ENCODE results near the gene TACC2. TPM values are rescaled to one million over a fixed set of nuclear protein-coding genes. Genes with fewer than 3 reads are reported as not detected.

Gene TACC2
- total and polyA plus RNA-seq, 4 donors: 21.6 to 107 (median 64.9) TPM

DNA sequence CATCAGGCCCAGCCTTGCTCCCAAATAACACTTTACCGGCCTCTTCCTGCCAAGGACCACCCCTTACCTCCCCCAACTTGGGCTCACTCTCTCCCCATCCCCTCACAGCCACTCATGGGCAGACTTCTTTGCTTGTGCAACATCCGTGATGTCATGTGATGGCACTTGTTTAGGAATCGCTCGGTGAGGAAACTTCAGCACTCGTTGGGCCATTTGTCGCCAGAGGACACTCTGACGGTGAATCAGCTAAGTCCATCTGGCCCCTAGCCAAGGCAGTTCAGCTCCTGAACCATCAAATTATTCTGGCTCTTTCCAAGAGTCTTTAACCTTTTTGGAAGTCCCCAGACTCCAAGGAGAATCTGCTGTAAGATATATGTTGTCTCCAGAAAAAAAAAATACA, 301.4 kb downstream of the TACC2 start:
- H3K9me3 ChIP-seq (ENCODE audit: control insufficient read depth, insufficient read depth, low read length): no peaks in the 10 kb centered on the region
- H3K27me3 ChIP-seq (ENCODE audit: control insufficient read depth, insufficient read depth, low read length): no peaks in the 10 kb centered on the region
- no peak for DNase-seq (ENCODE audit: low read depth in 4 of 6, low spot score in 6 of 6)
- H3K27ac ChIP-seq (ENCODE audit: low read depth, low read length): no peak overlapping the region
- no peak overlapping the region for H3K4me3 ChIP-seq (ENCODE audit: low read depth, low read length)
- H3K36me3 ChIP-seq (ENCODE audit: control insufficient read depth, insufficient read depth, low read length): no peaks in the 10 kb centered on the region
- peaks cover 6% of the 10 kb centered on the region for H3K4me1 ChIP-seq (ENCODE audit: control insufficient read depth, insufficient read depth, low read length)
- WGBS (ENCODE audit: insufficient coverage): 79% methylated on average over 7 of the region's 7 CpGs

DNA sequence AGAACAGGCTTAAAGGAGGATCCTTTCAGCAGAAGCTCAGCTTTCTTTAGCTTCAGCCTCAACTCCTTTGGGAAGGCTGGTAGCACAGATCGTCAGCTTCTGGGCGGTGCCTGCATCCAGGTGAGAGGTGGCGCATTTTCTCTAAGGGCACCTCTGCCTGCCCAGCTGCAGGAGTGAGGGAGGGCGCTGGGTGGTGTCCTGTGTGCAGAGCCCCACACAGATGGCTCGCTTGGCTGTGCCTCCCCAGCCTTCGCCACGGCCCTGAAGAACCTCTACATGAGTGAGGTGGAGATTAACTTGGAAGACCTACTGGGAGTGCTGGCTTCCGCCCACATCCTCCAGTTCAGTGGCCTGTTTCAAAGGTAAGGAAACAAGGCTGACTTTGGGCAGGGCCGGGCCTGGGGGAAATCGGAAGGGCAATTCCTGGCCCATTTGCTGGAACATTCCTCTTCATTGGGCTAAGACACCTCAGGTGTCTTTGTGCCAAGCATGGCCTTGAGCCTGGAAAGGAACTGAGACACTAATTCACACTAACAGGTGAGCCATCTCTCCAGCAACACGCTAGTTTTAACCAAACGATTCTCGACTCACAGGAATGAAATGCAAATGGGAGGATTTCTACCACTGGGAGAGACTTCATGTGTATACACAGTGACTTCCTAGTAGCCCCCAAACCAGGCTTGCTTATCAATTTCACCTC, 302.0 kb downstream of the TACC2 start:
- H3K27me3 ChIP-seq (ENCODE audit: control insufficient read depth, insufficient read depth, low read length): no peaks in the 10 kb centered on the region
- no peaks in the 10 kb centered on the region for H3K36me3 ChIP-seq (ENCODE audit: control insufficient read depth, insufficient read depth, low read length)
- H3K9me3 ChIP-seq (ENCODE audit: control insufficient read depth, insufficient read depth, low read length): no peaks in the 10 kb centered on the region
- H3K27ac ChIP-seq (ENCODE audit: low read depth, low read length): no peak overlapping the region
- DNase-seq (ENCODE audit: low read depth in 4 of 6, low spot score in 6 of 6): no peak
- 89% methylated on average over 12 of the region's 13 CpGs for WGBS (ENCODE audit: insufficient coverage)
- H3K4me3 ChIP-seq (ENCODE audit: low read depth, low read length): no peak overlapping the region
- H3K4me1 ChIP-seq (ENCODE audit: control insufficient read depth, insufficient read depth, low read length): peaks cover 6% of the 10 kb centered on the region

DNA sequence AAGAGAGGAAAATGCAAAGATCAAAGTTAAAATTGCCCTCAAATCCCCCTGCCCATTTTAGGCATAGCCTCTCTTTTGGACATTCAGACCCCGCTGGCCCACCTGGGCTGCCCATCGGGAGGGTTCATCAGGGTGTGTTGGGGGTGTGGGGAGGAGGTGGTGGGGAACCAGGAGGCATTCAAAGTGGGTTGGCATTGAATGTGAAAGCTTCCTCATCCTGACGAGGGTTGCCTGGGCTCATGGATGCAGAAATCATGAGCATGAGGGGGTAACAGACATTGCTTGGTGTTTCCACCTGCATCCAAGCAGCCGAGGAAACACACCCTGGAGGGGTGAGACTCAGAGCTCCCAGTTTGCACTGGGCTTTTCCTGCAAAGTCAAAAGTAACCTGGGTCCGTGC, 302.8 kb downstream of the TACC2 start:
- Histone ChIP-seq H3K27ac (ENCODE audit: low read depth, low read length) (no peak overlapping the region), H3K4me3 (ENCODE audit: low read depth, low read length) (no peak overlapping the region), H3K36me3 (ENCODE audit: control insufficient read depth, insufficient read depth, low read length) (no peaks in the 10 kb centered on the region), H3K9me3 (ENCODE audit: control insufficient read depth, insufficient read depth, low read length) (no peaks in the 10 kb centered on the region), H3K27me3 (ENCODE audit: control insufficient read depth, insufficient read depth, low read length) (no peaks in the 10 kb centered on the region), H3K4me1 (ENCODE audit: control insufficient read depth, insufficient read depth, low read length) (peaks cover 4% of the 10 kb centered on the region)
- 88% methylated on average over 3 of the region's 5 CpGs for WGBS (ENCODE audit: insufficient coverage)
- no peak for DNase-seq (ENCODE audit: low read depth in 4 of 6, low spot score in 6 of 6)

DNA sequence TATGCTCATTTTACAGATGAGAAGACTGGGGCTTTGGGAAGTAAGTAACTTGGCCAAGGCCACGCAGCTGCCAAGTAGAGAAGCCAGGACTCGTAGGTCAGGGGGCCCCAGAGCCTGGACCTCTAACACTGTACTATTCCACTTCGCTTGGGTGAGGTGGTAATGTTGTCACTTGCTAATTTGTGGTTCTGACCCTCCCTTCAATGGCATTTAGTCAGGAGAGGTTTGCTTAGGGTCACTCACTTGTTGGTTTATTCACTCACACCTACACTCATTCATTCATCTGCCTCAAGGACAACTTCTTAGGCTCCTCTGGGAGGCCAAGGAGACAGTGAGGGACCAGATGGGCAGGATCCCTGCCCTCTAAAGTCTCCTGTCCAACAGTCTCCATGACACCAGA, 303.4 kb downstream of the TACC2 start:
- H3K4me1 ChIP-seq (ENCODE audit: control insufficient read depth, insufficient read depth, low read length): no peaks in the 10 kb centered on the region
- no peak overlapping the region for H3K4me3 ChIP-seq (ENCODE audit: low read depth, low read length)
- 80% methylated on average over 1 of the region's 3 CpGs for WGBS (ENCODE audit: insufficient coverage)
- DNase-seq (ENCODE audit: low read depth in 4 of 6, low spot score in 6 of 6): no peak
- no peaks in the 10 kb centered on the region for H3K36me3 ChIP-seq (ENCODE audit: control insufficient read depth, insufficient read depth, low read length)
- H3K9me3 ChIP-seq (ENCODE audit: control insufficient read depth, insufficient read depth, low read length): no peaks in the 10 kb centered on the region
- H3K27ac ChIP-seq (ENCODE audit: low read depth, low read length): no peak overlapping the region
- H3K27me3 ChIP-seq (ENCODE audit: control insufficient read depth, insufficient read depth, low read length): no peaks in the 10 kb centered on the region

DNA sequence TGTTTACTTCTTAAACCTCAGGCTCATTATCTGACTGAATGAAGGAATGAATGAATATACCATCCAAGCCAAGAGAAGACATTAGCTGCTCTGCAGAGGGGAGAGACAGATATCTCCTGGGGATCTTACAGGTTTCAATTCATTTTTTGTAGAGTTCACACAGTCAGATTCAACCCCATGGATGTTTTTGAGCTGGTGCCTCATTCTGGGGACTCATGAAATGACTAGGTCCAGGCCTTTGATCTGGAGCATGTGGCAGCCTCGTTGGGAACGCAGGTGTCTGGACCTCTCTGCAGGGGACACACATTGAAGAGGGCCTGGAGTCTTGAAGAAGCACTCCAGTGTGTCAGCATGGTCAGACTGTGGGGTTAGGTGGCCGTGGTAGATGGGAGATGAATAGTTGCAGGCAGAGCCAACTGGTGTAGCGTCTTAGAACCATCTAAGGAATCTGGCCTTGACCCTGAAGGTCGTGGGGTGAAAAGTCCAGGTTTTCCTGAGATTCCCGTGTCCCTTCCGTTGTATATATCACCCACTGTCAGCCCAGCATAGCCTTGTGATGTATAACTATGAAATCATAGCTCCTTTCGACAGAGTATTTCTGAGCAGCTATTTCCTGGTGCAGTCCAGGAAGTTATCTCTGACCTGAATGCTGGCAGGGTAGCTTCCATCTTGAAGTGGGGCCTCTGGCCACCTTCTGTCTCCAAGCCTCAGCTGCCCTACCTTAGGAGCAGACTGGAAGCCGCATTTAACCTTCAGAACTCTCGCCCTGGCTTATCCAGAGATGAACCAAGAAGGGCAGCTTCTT, 304.4 kb downstream of the TACC2 start:
- WGBS (ENCODE audit: insufficient coverage): 74% methylated on average over 8 of the region's 10 CpGs
- H3K4me3 ChIP-seq (ENCODE audit: low read depth, low read length): no peak overlapping the region
- H3K36me3 ChIP-seq (ENCODE audit: control insufficient read depth, insufficient read depth, low read length): no peaks in the 10 kb centered on the region
- H3K9me3 ChIP-seq (ENCODE audit: control insufficient read depth, insufficient read depth, low read length): no peaks in the 10 kb centered on the region
- DNase-seq (ENCODE audit: low read depth in 4 of 6, low spot score in 6 of 6): no peak
- no peak overlapping the region for H3K27ac ChIP-seq (ENCODE audit: low read depth, low read length)
- no peaks in the 10 kb centered on the region for H3K27me3 ChIP-seq (ENCODE audit: control insufficient read depth, insufficient read depth, low read length)
- no peaks in the 10 kb centered on the region for H3K4me1 ChIP-seq (ENCODE audit: control insufficient read depth, insufficient read depth, low read length)

DNA sequence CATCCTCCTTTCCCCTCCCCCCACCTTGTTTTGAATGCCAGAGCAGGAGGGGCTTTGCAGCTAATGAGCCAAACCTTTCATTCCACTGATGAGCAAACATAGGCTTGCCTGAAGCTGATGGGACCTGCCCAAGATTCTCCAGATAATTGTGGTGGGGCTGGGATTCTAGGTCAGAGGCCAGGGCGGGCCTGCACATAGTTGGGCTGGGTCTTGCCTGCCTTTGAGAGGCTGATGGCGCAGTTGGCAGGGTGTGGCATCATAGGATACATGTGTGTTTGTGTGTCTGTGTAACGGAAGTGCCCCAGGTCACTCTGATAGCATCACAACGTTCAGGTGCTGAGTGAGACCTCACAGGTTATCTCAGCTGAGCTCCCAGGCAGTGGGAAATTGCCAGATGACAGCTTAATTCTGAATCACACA, 305.0 kb downstream of the TACC2 start:
- DNase-seq (ENCODE audit: low read depth in 4 of 6, low spot score in 6 of 6): no peak
- Histone ChIP-seq H3K9me3 (ENCODE audit: control insufficient read depth, insufficient read depth, low read length) (no peaks in the 10 kb centered on the region), H3K36me3 (ENCODE audit: control insufficient read depth, insufficient read depth, low read length) (no peaks in the 10 kb centered on the region), H3K27me3 (ENCODE audit: control insufficient read depth, insufficient read depth, low read length) (no peaks in the 10 kb centered on the region), H3K4me3 (ENCODE audit: low read depth, low read length) (no peak overlapping the region), H3K27ac (ENCODE audit: low read depth, low read length) (no peak overlapping the region), H3K4me1 (ENCODE audit: control insufficient read depth, insufficient read depth, low read length) (peaks cover 4% of the 10 kb centered on the region)
- WGBS (ENCODE audit: insufficient coverage): 79% methylated on average over 4 of the region's 4 CpGs

DNA sequence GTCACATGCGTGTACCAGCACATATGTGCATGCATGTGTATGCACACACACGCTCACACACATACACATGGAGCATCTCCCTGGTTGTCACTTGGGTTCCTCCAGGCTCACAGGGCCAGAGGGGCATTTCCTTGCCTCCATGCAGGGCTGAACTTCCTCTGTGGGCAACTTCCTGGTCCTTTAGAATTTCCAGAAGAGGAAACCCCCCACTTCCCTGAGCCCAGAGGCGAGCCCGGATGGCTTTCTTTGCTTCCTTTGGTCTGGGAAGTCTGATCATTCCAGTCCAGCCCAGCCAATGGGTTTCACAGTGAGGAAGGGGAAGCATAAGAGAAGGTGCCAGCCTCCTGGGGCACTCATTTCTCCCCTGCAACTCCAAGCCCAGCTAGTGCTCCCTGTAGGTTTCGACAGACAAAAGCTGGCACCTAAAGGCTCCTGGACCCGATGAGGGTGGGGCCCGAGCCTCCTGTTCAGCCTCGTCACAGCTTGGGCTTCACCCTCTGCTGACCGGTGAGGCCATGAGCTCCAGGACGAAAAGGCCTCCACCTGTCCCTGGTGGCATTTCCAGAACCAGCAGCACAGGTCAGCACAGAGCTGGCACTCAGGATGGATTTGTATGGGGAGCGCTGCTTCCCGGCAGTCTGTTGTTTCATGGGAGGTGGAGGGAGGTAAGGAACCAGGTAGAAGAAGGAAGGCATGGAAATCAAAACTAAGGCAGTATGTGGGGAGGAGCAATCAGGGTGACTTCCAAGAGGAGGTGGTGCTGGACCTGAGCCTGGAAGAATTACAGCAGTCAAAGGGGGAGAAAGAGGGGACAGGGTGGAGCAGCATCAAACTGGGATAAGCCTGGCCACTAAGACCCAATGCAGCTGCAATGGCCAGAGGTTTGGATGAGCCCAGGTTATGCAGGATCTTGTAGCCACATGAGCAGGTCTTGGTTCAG, 305.8 kb downstream of the TACC2 start:
- peaks cover 6% of the 10 kb centered on the region for H3K4me1 ChIP-seq (ENCODE audit: control insufficient read depth, insufficient read depth, low read length)
- no peak overlapping the region for H3K4me3 ChIP-seq (ENCODE audit: low read depth, low read length)
- no peak for DNase-seq (ENCODE audit: low read depth in 4 of 6, low spot score in 6 of 6)
- no peaks in the 10 kb centered on the region for H3K36me3 ChIP-seq (ENCODE audit: control insufficient read depth, insufficient read depth, low read length)
- 93% methylated on average over 10 of the region's 12 CpGs for WGBS (ENCODE audit: insufficient coverage)
- no peak overlapping the region for H3K27ac ChIP-seq (ENCODE audit: low read depth, low read length)
- no peaks in the 10 kb centered on the region for H3K9me3 ChIP-seq (ENCODE audit: control insufficient read depth, insufficient read depth, low read length)
- H3K27me3 ChIP-seq (ENCODE audit: control insufficient read depth, insufficient read depth, low read length): no peaks in the 10 kb centered on the region

DNA sequence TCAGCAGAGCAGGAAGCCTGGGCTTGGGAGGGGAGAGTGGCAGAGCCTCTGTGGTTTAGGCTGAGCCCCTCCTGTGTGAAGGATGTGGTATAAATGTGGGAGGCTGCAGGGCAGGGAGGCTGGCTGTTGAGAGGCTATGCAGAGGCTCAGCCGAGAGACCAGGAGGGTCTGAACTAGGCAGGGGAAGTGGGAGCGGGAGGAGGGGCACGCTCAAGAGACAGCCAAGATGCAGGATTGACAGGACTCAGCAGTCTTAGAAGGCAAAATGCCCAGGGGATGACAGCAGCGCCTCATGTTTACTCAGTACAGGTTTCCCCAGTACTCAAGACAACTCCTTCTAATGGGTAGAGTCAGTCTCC, 306.5 kb downstream of the TACC2 start:
- WGBS (ENCODE audit: insufficient coverage): 80% methylated on average over 4 of the region's 4 CpGs

DNA sequence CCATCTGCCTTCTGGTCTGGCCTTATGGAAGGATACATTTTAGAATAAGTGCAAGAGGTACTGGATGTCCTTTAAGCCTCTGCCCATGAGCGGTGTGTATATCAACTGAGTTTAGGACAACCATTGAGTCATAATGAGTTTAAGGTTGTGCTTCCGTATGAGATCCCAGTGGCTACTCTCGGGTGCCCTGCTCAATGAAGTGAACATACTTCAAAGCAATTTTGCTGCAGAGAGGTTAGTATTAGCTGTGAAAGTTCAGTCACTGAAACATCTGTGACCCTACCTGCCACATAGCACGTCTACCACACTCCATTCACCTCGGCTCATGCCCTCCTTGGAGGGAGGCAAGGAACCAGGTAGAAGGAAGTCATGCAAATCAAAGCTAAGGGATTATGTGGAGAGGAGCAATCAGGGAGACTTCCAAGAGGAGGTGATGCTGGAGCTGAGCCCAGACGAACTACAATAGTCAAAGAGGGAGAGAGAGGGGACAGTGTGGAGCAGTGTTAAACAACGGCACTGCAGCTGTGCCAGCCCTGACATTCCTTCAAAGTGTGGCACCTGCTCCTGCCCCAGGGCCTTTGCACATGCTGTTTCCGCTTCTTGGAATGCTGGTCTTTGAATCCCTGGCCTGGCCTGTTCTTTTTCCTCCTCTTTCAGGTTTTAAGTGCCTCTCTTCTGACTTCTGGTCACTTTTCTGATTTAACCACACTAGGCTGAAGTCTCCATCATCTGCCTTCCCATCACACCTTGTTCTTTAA, 307.6 kb downstream of the TACC2 start:
- Histone ChIP-seq H3K9me3 (ENCODE audit: control insufficient read depth, insufficient read depth, low read length) (no peaks in the 10 kb centered on the region), H3K36me3 (ENCODE audit: control insufficient read depth, insufficient read depth, low read length) (no peaks in the 10 kb centered on the region), H3K4me1 (ENCODE audit: control insufficient read depth, insufficient read depth, low read length) (peaks cover 6% of the 10 kb centered on the region), H3K27ac (ENCODE audit: low read depth, low read length) (no peak overlapping the region), H3K27me3 (ENCODE audit: control insufficient read depth, insufficient read depth, low read length) (no peaks in the 10 kb centered on the region), H3K4me3 (ENCODE audit: low read depth, low read length) (no peak overlapping the region)
- DNase-seq (ENCODE audit: low read depth in 4 of 6, low spot score in 6 of 6): no peak
- 73% methylated on average over 4 of the region's 8 CpGs for WGBS (ENCODE audit: insufficient coverage)

More for the DNA sequence above, 306.5 kb downstream of the TACC2 start:
- Histone ChIP-seq H3K4me3 (ENCODE audit: low read depth, low read length) (no peak overlapping the region), H3K27me3 (ENCODE audit: control insufficient read depth, insufficient read depth, low read length) (no peaks in the 10 kb centered on the region), H3K4me1 (ENCODE audit: control insufficient read depth, insufficient read depth, low read length) (peaks cover 6% of the 10 kb centered on the region), H3K36me3 (ENCODE audit: control insufficient read depth, insufficient read depth, low read length) (no peaks in the 10 kb centered on the region), H3K9me3 (ENCODE audit: control insufficient read depth, insufficient read depth, low read length) (no peaks in the 10 kb centered on the region), H3K27ac (ENCODE audit: low read depth, low read length) (no peak overlapping the region)
- no peak for DNase-seq (ENCODE audit: low read depth in 4 of 6, low spot score in 6 of 6)
